AG04450 (cell line): Measurements from ENCODE around the gene CCDC85B. TPM values are rescaled to one million over a fixed set of nuclear protein-coding genes. Genes with fewer than 3 reads are reported as not detected.
A peak's percentile ranks its signal among the peaks of the same experiment; 100 is the strongest.

Experiments used
- CTCF ChIA-PET: fragments of 300-600, 350-600 bp; formaldehyde crosslinking; extraction: SDS; loops from one replicate; lab custom pipeline; 2022; ENCODE audit warnings: antibody characterized with exemption, inconsistent platforms; lab: Charles Lee
- POLR2A ChIA-PET: fragments of 350-600 bp; formaldehyde crosslinking; extraction: SDS; loops from one replicate; lab custom pipeline; 2021; ENCODE audit warnings: antibody characterized with exemption, inconsistent platforms; lab: Yijun Ruan, JAX
- DNase-seq: peaks from one replicate; pipeline ENCODE4 v3.0.0-alpha.2; 2011; ENCODE audit warnings: low read depth, low spot score
- H3K27ac ChIP-seq: one replicate; pipeline ENCODE4 v1.5.1; 2012; ENCODE audit warnings: low read depth, low read length, control low read depth
- H3K27me3 ChIP-seq: one replicate; pipeline ENCODE4 v1.6.0; 2012; ENCODE audit warnings: low read length; ENCODE audit not compliant: control insufficient read depth, insufficient read depth
- H3K4me3 ChIP-seq: 2 replicates; pipeline ENCODE4 v1.5.1; 2011; ENCODE audit warnings: mild to moderate bottlenecking, low read depth, low read length, control low read depth
- H3K9me3 ChIP-seq: 2 replicates; pipeline ENCODE4 v1.5.1; 2012; ENCODE audit warnings: low read length; ENCODE audit not compliant: control insufficient read depth, insufficient read depth
- CTCF ChIP-seq: IDR thresholded peaks from 2 replicates; pipeline ENCODE4 v1.5.1; 2011; ENCODE audit warnings: low read depth, low read length, control low read depth, inconsistent platforms
- polyA plus RNA-seq: library from polyadenylated mRNA; depleted of rRNA; stranded (reverse); fragments of >200 nt; gene quantifications from 2 replicates; pipeline ENCODE4 v1.2.3, GENCODE V29; 2011

The CCDC85B gene
- polyA plus RNA-seq, 1 experiment = 13.1 TPM

- Histone ChIP-seq H3K4me3 (peak overlapping the region; percentile 93), H3K27me3 (no peaks in the 10 kb centered on the region), H3K9me3 (peaks cover 2% of the 10 kb centered on the region; the same call in 1 of the 2 replicates), H3K27ac (peak overlapping the region; percentile 61)
- ChIA-PET POLR2A (interaction anchor here (1.0 kb wide), 3 partner anchors 43 to 350 kb away, joined by 3 to 6 read pairs (median 5); partner anchors contain the start of gene FOSL1), CTCF (interaction anchor here (0.6 kb wide), 1 partner anchor 31 kb away, joined by 3 read pairs; the partner anchor contains the start of gene FIBP)
- no peak for TF ChIP-seq CTCF
- DNase-seq = no peak
These were observed 33.0 kb upstream of the CCDC85B start for GRCh38 chr11:65857500-65857852.

DNA sequence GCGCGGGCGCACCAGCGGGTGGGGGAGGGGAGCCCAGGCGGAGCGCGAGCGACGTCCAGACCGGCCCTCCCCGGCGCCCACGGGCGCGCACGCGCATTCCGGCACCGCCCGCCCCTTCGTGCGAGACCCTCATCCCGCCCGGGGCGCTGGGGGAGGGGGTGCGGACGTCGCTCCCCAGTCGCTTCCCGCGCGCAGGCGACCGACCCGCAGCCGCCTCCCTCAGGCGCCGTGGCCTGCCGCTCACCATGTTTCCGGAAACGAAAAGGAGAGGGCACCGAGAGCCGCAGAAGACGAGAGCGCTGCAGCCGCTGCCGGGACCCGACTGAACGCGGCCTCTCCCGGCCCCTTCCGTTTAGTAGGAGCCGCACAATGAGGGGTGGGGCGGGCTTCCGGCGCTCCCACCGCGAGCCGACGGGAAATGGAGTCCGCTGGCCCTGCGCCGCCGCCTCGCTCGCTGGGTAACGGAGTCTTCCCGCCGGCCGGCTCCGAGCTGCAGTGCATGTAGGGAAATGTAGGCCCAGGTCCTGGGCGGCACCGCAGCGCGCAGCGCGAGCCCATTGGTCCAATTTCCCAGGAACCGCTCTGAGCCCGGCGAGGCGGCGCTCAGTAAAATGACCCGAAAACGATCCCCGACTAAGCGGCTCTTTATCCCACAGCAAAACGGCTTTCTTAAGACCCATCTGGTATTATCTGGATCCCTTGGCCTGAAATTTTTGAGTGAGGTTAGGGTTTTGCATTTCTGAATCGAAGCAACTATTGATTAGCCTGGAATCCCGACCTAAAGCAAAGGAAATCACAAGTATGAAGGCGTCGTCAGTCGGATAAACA lies 32.4 kb upstream of the CCDC85B start, which contains the start of gene CFL1:
TSS of gene CFL1 (minus strand) at position 328 of the 828 bp plus-strand sequence. CDS start at position 247, 81 bp downstream.
- POLR2A ChIA-PET = interaction anchor here (0.6 to 2.9 kb wide), 26 partner anchors 9 to 724 kb away, joined by 3 to 65 read pairs (median 4); partner anchors contain the start of genes BANF1, CCDC85B, EFEMP2 and EIF1AD
- H3K27ac ChIP-seq = peak within 1 kb of the TSS; percentile 99
- H3K4me3 ChIP-seq = peak within 1 kb of the TSS; percentile 93
- H3K9me3 ChIP-seq = no peaks in the 10 kb centered on the region; the same call in 1 of the 2 replicates
- H3K27me3 ChIP-seq = no peaks in the 10 kb centered on the region
- peak; percentile 96 for DNase-seq
- CTCF ChIA-PET = interaction anchor here (0.7 to 3.1 kb wide), 3 partner anchors 11 to 200 kb away, joined by 4 to 39 read pairs (median 35); partner anchors contain the start of genes CCDC85B and FIBP
- no peak for TF ChIP-seq CTCF

DNA sequence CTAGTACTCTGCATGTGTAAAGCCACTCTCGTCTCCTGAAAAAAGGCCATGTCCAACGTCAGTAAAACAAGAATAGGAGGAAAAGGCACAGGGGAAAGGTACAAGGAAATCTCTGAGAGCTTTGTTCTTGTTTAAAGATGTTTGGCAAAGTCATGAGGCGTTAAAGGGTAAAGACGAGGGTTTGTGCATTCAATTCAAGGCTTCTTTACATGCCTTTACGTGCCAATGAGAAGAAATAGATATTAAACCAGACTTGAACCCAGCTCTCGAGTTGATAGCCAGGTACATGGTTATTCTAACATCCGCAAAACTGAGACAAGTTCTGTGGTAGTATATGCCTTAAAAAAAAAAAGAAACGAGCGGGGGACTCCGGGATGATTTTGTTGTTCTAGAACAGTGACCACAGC lies 31.8 kb upstream of the CCDC85B start:
- peak overlapping the region; percentile 99 for H3K27ac ChIP-seq
- no peak for DNase-seq
- ChIA-PET POLR2A (interaction anchor here (0.6 to 2.9 kb wide), 28 partner anchors 9 to 725 kb away, joined by 3 to 65 read pairs (median 4); partner anchors contain the start of genes BANF1, CCDC85B, EFEMP2 and EIF1AD), CTCF (interaction anchor here (0.7 to 3.1 kb wide), 4 partner anchors 10 to 201 kb away, joined by 4 to 39 read pairs (median 36); partner anchors contain the start of genes CCDC85B and FIBP)
- H3K4me3 ChIP-seq = peak overlapping the region; percentile 68
- no peaks in the 10 kb centered on the region; the same call in 1 of the 2 replicates for H3K9me3 ChIP-seq
- no peak for TF ChIP-seq CTCF
- H3K27me3 ChIP-seq = no peaks in the 10 kb centered on the region

- ChIA-PET CTCF (interaction anchor here (0.7 to 3.1 kb wide), 27 partner anchors 10 to 243 kb away, joined by 3 to 39 read pairs (median 4); partner anchors contain the start of genes CCDC85B, FIBP, KAT5 and RNASEH2C), POLR2A (interaction anchor here (0.5 to 2.9 kb wide), 20 partner anchors 9 to 436 kb away, joined by 3 to 65 read pairs (median 4); partner anchors contain the start of genes CCDC85B, EFEMP2, FIBP and KAT5)
- Histone ChIP-seq H3K4me3 (peak overlapping the region; percentile 93), H3K27me3 (no peaks in the 10 kb centered on the region), H3K9me3 (no peaks in the 10 kb centered on the region; the same call in 1 of the 2 replicates), H3K27ac (peak overlapping the region; percentile 99)
- DNase-seq = peak; percentile 97
- TF ChIP-seq CTCF = peak; percentile 28; the same call in 1 of the 2 replicates
These were observed 31.2 kb upstream of the CCDC85B start for GRCh38 chr11:65859095-65859811.
